IMR-90 (cell line): ENCODE measurements around the gene MEGF8. TPM values are rescaled to one million over a fixed set of nuclear protein-coding genes. Genes with fewer than 3 reads are reported as not detected.

ENCODE experiments used
- ATAC-seq: fragments of 200-7000 bp; cut with Tn5 transposase; 2 replicates; pipeline ENCODE4 v1.9.1; 2020; ENCODE audit warnings: low read depth, mild to moderate bottlenecking, moderate library complexity
- BruUV-seq: library from RNA; stranded (reverse); fragments of 400-500 nt; replicated peaks from 2 replicates; lab custom pipeline; 2021; lab: Mats Ljungman, UMichigan
- CTCF ChIA-PET: fragments of 300-600 bp; formaldehyde crosslinking; extraction: SDS; loops from one replicate; lab custom pipeline; 2021; ENCODE audit warnings: antibody characterized with exemption; lab: Yijun Ruan, JAX
- POLR2A ChIA-PET: fragments of 300-600 bp; sonication (Branson Sonifier 250); formaldehyde crosslinking; loops from one replicate; lab custom pipeline; 2022; ENCODE audit warnings: antibody characterized with exemption; ENCODE audit not compliant: unreplicated experiment; lab: Charles Lee
- DNase-seq: peaks from one replicate; pipeline ENCODE4 v3.0.0; 2013
- H2AFZ ChIP-seq: replicated peaks from 2 replicates; pipeline ENCODE3; 2013; ENCODE audit warnings: low read length, mild to moderate bottlenecking; ENCODE audit not compliant: poor library complexity
- H2AK5ac ChIP-seq: 2 replicates; pipeline ENCODE4 v1.6.1; 2013; ENCODE audit warnings: low read depth, low read length, inconsistent platforms
- H2AK9ac ChIP-seq: replicated peaks from 2 replicates; pipeline ENCODE3; 2013; ENCODE audit warnings: mild to moderate bottlenecking, low read depth, low read length, moderate library complexity; ENCODE audit not compliant: poor library complexity
- H2BK120ac ChIP-seq: 2 replicates; pipeline ENCODE4 v1.6.1; 2013; ENCODE audit warnings: low read depth, low read length, inconsistent platforms
- H2BK15ac ChIP-seq: 3 replicates; pipeline ENCODE4 v1.6.1; 2013; ENCODE audit warnings: low read depth, low read length, inconsistent platforms
- H2BK20ac ChIP-seq: 2 replicates; pipeline ENCODE4 v1.6.1; 2013; ENCODE audit warnings: low read depth, mild to moderate bottlenecking, inconsistent platforms, low read length, moderate library complexity
- H2BK5ac ChIP-seq: 2 replicates; pipeline ENCODE4 v1.6.1; 2013; ENCODE audit warnings: mild to moderate bottlenecking, low read depth, low read length, inconsistent platforms; ENCODE audit not compliant: poor library complexity, severe bottlenecking
- H3K14ac ChIP-seq: replicated peaks from 2 replicates; pipeline ENCODE4 v1.6.1; 2013; ENCODE audit warnings: low read depth, low read length, inconsistent platforms
- H3K18ac ChIP-seq: 2 replicates; pipeline ENCODE4 v1.6.1; 2013; ENCODE audit warnings: low read depth, low read length, control low read depth
- H3K23ac ChIP-seq: 2 replicates; pipeline ENCODE4 v1.6.1; 2013; ENCODE audit warnings: low read depth, low read length, inconsistent platforms
- H3K27ac ChIP-seq: 2 replicates; pipeline ENCODE4 v1.5.1; 2013; ENCODE audit warnings: mild to moderate bottlenecking, control low read depth, low read length; ENCODE audit not compliant: insufficient read depth
- H3K27me3 ChIP-seq: 2 replicates; pipeline ENCODE4 v1.6.1; 2013; ENCODE audit warnings: low read length; ENCODE audit not compliant: control insufficient read depth, insufficient read depth
- H3K36me3 ChIP-seq: 2 replicates; pipeline ENCODE4 v1.6.1; 2013; ENCODE audit warnings: low read length, mixed read lengths; ENCODE audit not compliant: control insufficient read depth, insufficient read depth
- H3K4ac ChIP-seq: 2 replicates; pipeline ENCODE4 v1.6.1; 2013; ENCODE audit warnings: low read depth, low read length, inconsistent platforms
- H3K4me1 ChIP-seq: 2 replicates; pipeline ENCODE4 v1.6.1; 2013; ENCODE audit warnings: low read length, mixed read lengths; ENCODE audit not compliant: control insufficient read depth, insufficient read depth
- H3K4me2 ChIP-seq: 2 replicates; pipeline ENCODE4 v1.6.1; 2013; ENCODE audit warnings: low read depth, mild to moderate bottlenecking, control low read depth, low read length, moderate library complexity
- H3K4me3 ChIP-seq: 2 replicates; pipeline ENCODE4 v1.5.1; 2013; ENCODE audit warnings: low read depth, mild to moderate bottlenecking, control low read depth, low read length, moderate library complexity; ENCODE audit not compliant: insufficient read depth
- H3K56ac ChIP-seq: 2 replicates; pipeline ENCODE4 v1.6.1; 2013; ENCODE audit warnings: low read length, inconsistent platforms; ENCODE audit not compliant: insufficient read depth; ENCODE audit errors: extremely low read depth
- H3K79me1 ChIP-seq, 2 experiments: 2 replicates each; pipeline ENCODE4 v1.6.1; 2013; ENCODE audit warnings: low read length in 2 of 2, inconsistent platforms in 1 of 2, low read depth in 1 of 2
- H3K9ac ChIP-seq: 2 replicates; pipeline ENCODE4 v1.6.1; 2013; ENCODE audit warnings: low read depth, low read length, control low read depth
- H3K9me1 ChIP-seq: 2 replicates; pipeline ENCODE4 v1.6.1; 2013; ENCODE audit warnings: low read length, inconsistent platforms; ENCODE audit not compliant: insufficient read depth
- H3K9me3 ChIP-seq: 2 replicates; pipeline ENCODE4 v1.6.1; 2013; ENCODE audit warnings: low read length; ENCODE audit not compliant: control insufficient read depth, insufficient read depth
- H4K20me1 ChIP-seq: 2 replicates; pipeline ENCODE4 v1.6.1; 2013; ENCODE audit warnings: low read length, inconsistent platforms; ENCODE audit not compliant: insufficient read depth
- H4K5ac ChIP-seq: 2 replicates; pipeline ENCODE4 v1.6.1; 2013; ENCODE audit warnings: mild to moderate bottlenecking, low read depth, low read length, control low read depth
- H4K8ac ChIP-seq, 2 experiments: 2 replicates each; pipeline ENCODE4 v1.6.1; 2013; ENCODE audit warnings: low read depth in 2 of 2, low read length in 2 of 2, control low read depth in 1 of 2, inconsistent platforms in 1 of 2
- H4K91ac ChIP-seq: 2 replicates; pipeline ENCODE4 v1.6.1; 2013; ENCODE audit warnings: low read depth, low read length, inconsistent platforms; ENCODE audit not compliant: insufficient read depth
- CHD1 ChIP-seq: IDR thresholded peaks from 2 replicates; pipeline ENCODE4 v1.6.1; 2012; ENCODE audit warnings: low read depth, low read length, improper control_type of control experiment
- FOS ChIP-seq: fragments of 150-350 bp; IDR thresholded peaks from 2 replicates; pipeline ENCODE4 v1.6.1; 2016; ENCODE audit warnings: low read depth, low read length
- MAZ ChIP-seq: IDR thresholded peaks from 2 replicates; pipeline ENCODE4 v1.6.1; 2012; ENCODE audit warnings: low read depth, mild to moderate bottlenecking, low read length, improper control_type of control experiment, moderate library complexity, borderline replicate concordance
- MXI1 ChIP-seq: IDR thresholded peaks from 2 replicates; pipeline ENCODE4 v1.6.1; 2012; ENCODE audit warnings: low read depth, mild to moderate bottlenecking, low read length, moderate library complexity, borderline replicate concordance
- NFE2L2 ChIP-seq: fragments of 150-350 bp; IDR thresholded peaks from 2 replicates; pipeline ENCODE4 v1.6.1; 2016; ENCODE audit warnings: low read depth, mild to moderate bottlenecking, low read length
- RAD21 ChIP-seq: IDR thresholded peaks from 2 replicates; pipeline ENCODE4 v1.6.1; 2012; ENCODE audit warnings: low read length, improper control_type of control experiment
- SMC3 ChIP-seq: fragments of 150-350 bp; IDR thresholded peaks from 2 replicates; pipeline ENCODE4 v1.6.1; 2016; ENCODE audit warnings: low read depth, mild to moderate bottlenecking, antibody characterized with exemption, low read length, moderate library complexity
- WGBS, 2 experiments: methylation state at CpG; one replicate each; pipeline versions ENCODE4 v1.1.5 to v1.1.7; 2013; ENCODE audit warnings: missing lambda C conversion rate in 2 of 2; ENCODE audit not compliant: insufficient read length in 1 of 2; ENCODE audit errors: extremely low coverage in 2 of 2; 5-methylcytosine and 5-hydroxymethylcytosine counted together
- dilution Hi-C: fragments of 300-500 bp; cut with HindIII; formaldehyde crosslinking; loops from one replicate; pipeline ENCODE4 v1.14.3; 2018; ENCODE audit warnings: low sequenced_read_pairs; ENCODE audit not compliant: unreplicated experiment
- in situ Hi-C: fragments of 300-500 bp; cut with MboI; formaldehyde crosslinking; loops from 3 replicates; pipeline ENCODE4 v1.14.3; 2019; ENCODE audit warnings: low sequenced_read_pairs, inconsistent platforms, mixed read lengths
- intact Hi-C: fragments of 100-400 bp; cut with micrococcal nuclease; formaldehyde crosslinking; loops from 2 replicates; pipeline ENCODE4 v1.10.0; 2022
- polyA plus RNA-seq, 3 experiments: library from polyadenylated mRNA; depleted of rRNA; stranded (reverse); fragments of >200 nt; gene quantifications; 2 replicates each; pipeline ENCODE4 v1.2.3, GENCODE V29; 2012; ENCODE audit warnings: low replicate concordance in 1 of 3
- total RNA-seq: library from RNA; depleted of rRNA; stranded (reverse); fragments of >200 nt; gene quantifications from 2 replicates; pipeline ENCODE4 v1.2.3, GENCODE V29; 2012

MEGF8 gene
- total and polyA plus RNA-seq, 2 of the 4 experiments (the other 2 are of a cell fraction), result 2.3 to 12.5 TPM

GRCh38 chr19:42303101-42303464 is 22.4 kb upstream of the MEGF8 start:
- H2BK15ac ChIP-seq, result peak overlapping the region; percentile 23; the same call in 1 of the 3 replicates
- WGBS, 2 experiments, result no CpG with 5 or more reads among the region's 11 CpGs
- CTCF ChIA-PET, result no interaction called here
- peak overlapping the region; percentile 8 for H3K4ac ChIP-seq
- no peak overlapping the region for H2BK120ac ChIP-seq
- H4K91ac ChIP-seq, result no peak overlapping the region
- peaks cover 13% of the 10 kb centered on the region; the same call in 1 of the 2 replicates for H3K9me1 ChIP-seq
- peak overlapping the region; percentile 44; the same call in 1 of the 2 replicates for H3K14ac ChIP-seq
- H3K18ac ChIP-seq, result peak overlapping the region; percentile 6; the same call in 1 of the 2 replicates
- no peak overlapping the region for H3K23ac ChIP-seq
- peak overlapping the region; percentile 33 for H2AK9ac ChIP-seq
- in situ Hi-C loops (no loop called here), intact Hi-C loops (no loop called here), dilution Hi-C loops (no loop called here)
- H3K9me3 ChIP-seq, result no peaks in the 10 kb centered on the region
- peak overlapping the region; percentile 60 for H3K4me2 ChIP-seq
- ATAC-seq (no peak), DNase-seq (no peak)
- TF ChIP-seq SMC3 (no peak), MAZ (no peak), FOS (no peak), RAD21 (no peak), CHD1 (no peak), MXI1 (no peak), NFE2L2 (no peak)
- H4K8ac ChIP-seq, result peak overlapping the region; percentile 51 to 81
- H3K36me3 ChIP-seq, result 0 out of 2 replicates have a peak, but pooled peaks cover 1% of the 10 kb centered on the region
- H2BK5ac ChIP-seq, result no peak overlapping the region
- H2AK5ac ChIP-seq, result peak overlapping the region; percentile 45
- H3K27ac ChIP-seq, result 0 out of 2 replicates have a peak overlapping the region, but pooled peaks have one; percentile 31
- no peaks in the 10 kb centered on the region; the same call in 1 of the 2 replicates for H4K20me1 ChIP-seq
- no peak overlapping the region for H3K56ac ChIP-seq
- H2AFZ ChIP-seq, result peak overlapping the region; percentile 93
- no peaks in the 10 kb centered on the region for H3K27me3 ChIP-seq
- peaks cover 7% of the 10 kb centered on the region for H3K4me1 ChIP-seq
- POLR2A ChIA-PET, result no interaction called here
- H4K5ac ChIP-seq, result peak overlapping the region; percentile 54
- H3K79me1 ChIP-seq, result peaks cover 3 to 25% of the 10 kb centered on the region in 2 experiments; a peak in 2 of 4 replicates
- H3K9ac ChIP-seq, result no peak overlapping the region
- H2BK20ac ChIP-seq, result 0 out of 2 replicates have a peak overlapping the region, but pooled peaks have one; percentile 1
- H3K4me3 ChIP-seq, result peak overlapping the region; percentile 62; the same call in 1 of the 2 replicates
- BruUV-seq, result no TSS peak
